Loucy (cell line): ENCODE data around the gene TUBG1.

ENCODE experiments used
- H2AFZ ChIP-seq: fragments of 200-600 bp; sonication (generic); 2 replicates; pipeline ENCODE4 v1.6.0; 2016; ENCODE audit warnings: antibody characterized with exemption, mild to moderate bottlenecking, low read length, moderate library complexity
- H3F3A ChIP-seq: fragments of 200-600 bp; 2 replicates; pipeline ENCODE4 v1.6.0; 2016; ENCODE audit warnings: antibody characterized with exemption, low read depth, mild to moderate bottlenecking
- H3K27me3 ChIP-seq: fragments of 200-600 bp; sonication (generic); 2 replicates; pipeline ENCODE4 v1.6.1; 2014; ENCODE audit warnings: low read length, mild to moderate bottlenecking; ENCODE audit not compliant: insufficient read depth, poor library complexity, severe bottlenecking
- H3K36me3 ChIP-seq: fragments of 200-600 bp; sonication (generic); 2 replicates; pipeline ENCODE4 v1.6.1; 2016; ENCODE audit warnings: low read length; ENCODE audit not compliant: insufficient read depth
- H3K4me1 ChIP-seq: fragments of 200-600 bp; sonication (generic); 2 replicates; pipeline ENCODE4 v1.5.1; 2014; ENCODE audit warnings: low read length, mild to moderate bottlenecking; ENCODE audit not compliant: insufficient read depth, poor library complexity, severe bottlenecking
- H3K4me2 ChIP-seq: fragments of 200-600 bp; sonication (generic); 2 replicates; pipeline ENCODE4 v1.6.0; 2014; ENCODE audit warnings: antibody characterized with exemption, low read length, low read depth, mild to moderate bottlenecking; ENCODE audit not compliant: poor library complexity, severe bottlenecking
- H3K4me3 ChIP-seq: fragments of 200-600 bp; sonication (generic); 2 replicates; pipeline ENCODE4 v1.5.1; 2014; ENCODE audit warnings: low read length, mild to moderate bottlenecking, mixed read lengths; ENCODE audit not compliant: poor library complexity, severe bottlenecking
- H3K79me2 ChIP-seq: fragments of 200-600 bp; sonication (generic); 2 replicates; pipeline ENCODE4 v1.6.1; 2014; ENCODE audit warnings: low read length; ENCODE audit not compliant: insufficient read depth
- H3K9ac ChIP-seq: fragments of 200-600 bp; sonication (generic); 2 replicates; pipeline ENCODE4 v1.6.0; 2014; ENCODE audit warnings: mild to moderate bottlenecking, low read depth, low read length, moderate library complexity; ENCODE audit not compliant: poor library complexity, severe bottlenecking
- H3K9me2 ChIP-seq: fragments of 200-600 bp; sonication (generic); replicated peaks from 2 replicates; pipeline ENCODE4 v1.6.1; 2016; ENCODE audit warnings: low read depth, low read length, mixed read lengths
- H3K9me3 ChIP-seq: fragments of 200-600 bp; sonication (generic); 2 replicates; pipeline ENCODE4 v1.6.1; 2014; ENCODE audit warnings: mild to moderate bottlenecking, antibody characterized with exemption, low read length, low read depth; ENCODE audit not compliant: insufficient read depth
- H4K20me1 ChIP-seq: fragments of 200-600 bp; sonication (generic); 2 replicates; pipeline ENCODE4 v1.6.0; 2014; ENCODE audit warnings: antibody characterized with exemption, low read length, mild to moderate bottlenecking; ENCODE audit not compliant: insufficient read depth, poor library complexity, severe bottlenecking
- EZH2phosphoT487 ChIP-seq: fragments of 200-600 bp; IDR thresholded peaks from 2 replicates; pipeline ENCODE4 v1.6.1; 2018; ENCODE audit warnings: antibody characterized with exemption, mild to moderate bottlenecking, moderate library complexity, borderline replicate concordance
- TF ChIP-seq, protein P1 (sequence below): fragments of 200-600 bp; sonication (generic); conservative IDR thresholded peaks from 2 replicates; pipeline ENCODE4 v1.5.1; 2014; ENCODE audit warnings: mild to moderate bottlenecking, antibody characterized with exemption, low read length

The TUBG1 gene

DNA sequence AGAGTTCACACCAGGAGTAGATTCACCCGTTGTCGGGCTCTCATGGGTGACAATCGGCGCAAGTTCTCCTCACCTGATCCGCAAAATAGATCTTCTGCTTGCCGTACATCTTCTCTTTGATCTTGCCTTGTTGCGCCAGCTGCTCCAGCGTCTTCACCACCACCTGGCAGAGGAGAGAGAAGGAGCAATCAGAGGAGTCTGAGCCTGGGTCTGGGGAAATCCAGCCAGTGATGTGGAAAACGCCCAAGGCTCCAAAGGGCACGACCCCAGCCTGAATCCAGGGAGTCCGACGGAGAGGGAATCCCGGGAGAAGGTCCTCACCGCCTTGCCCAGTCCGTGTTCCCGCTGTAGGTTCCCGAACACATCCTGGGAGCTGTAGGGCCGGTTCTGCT is 32.3 kb upstream of the TUBG1 start:
- peak overlapping the region; percentile 99 for H3K4me3 ChIP-seq
- no peaks in the 10 kb centered on the region for H4K20me1 ChIP-seq
- peak overlapping the region; percentile 95 for H3K4me2 ChIP-seq
- no peaks in the 10 kb centered on the region; the same call in 1 of the 2 replicates for H3F3A ChIP-seq
- H2AFZ ChIP-seq = peak overlapping the region; percentile 95
- TF ChIP-seq EZH2phosphoT487 = no peak
- TF ChIP-seq, protein P1, sequence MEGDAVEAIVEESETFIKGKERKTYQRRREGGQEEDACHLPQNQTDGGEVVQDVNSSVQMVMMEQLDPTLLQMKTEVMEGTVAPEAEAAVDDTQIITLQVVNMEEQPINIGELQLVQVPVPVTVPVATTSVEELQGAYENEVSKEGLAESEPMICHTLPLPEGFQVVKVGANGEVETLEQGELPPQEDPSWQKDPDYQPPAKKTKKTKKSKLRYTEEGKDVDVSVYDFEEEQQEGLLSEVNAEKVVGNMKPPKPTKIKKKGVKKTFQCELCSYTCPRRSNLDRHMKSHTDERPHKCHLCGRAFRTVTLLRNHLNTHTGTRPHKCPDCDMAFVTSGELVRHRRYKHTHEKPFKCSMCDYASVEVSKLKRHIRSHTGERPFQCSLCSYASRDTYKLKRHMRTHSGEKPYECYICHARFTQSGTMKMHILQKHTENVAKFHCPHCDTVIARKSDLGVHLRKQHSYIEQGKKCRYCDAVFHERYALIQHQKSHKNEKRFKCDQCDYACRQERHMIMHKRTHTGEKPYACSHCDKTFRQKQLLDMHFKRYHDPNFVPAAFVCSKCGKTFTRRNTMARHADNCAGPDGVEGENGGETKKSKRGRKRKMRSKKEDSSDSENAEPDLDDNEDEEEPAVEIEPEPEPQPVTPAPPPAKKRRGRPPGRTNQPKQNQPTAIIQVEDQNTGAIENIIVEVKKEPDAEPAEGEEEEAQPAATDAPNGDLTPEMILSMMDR = no peak
- no peaks in the 10 kb centered on the region for H3K9me3 ChIP-seq
- no peaks in the 10 kb centered on the region for H3K9me2 ChIP-seq
- peaks cover 43% of the 10 kb centered on the region; the same call in 1 of the 2 replicates for H3K36me3 ChIP-seq
- H3K27me3 ChIP-seq = no peaks in the 10 kb centered on the region
- H3K4me1 ChIP-seq = peaks cover 11% of the 10 kb centered on the region
- H3K9ac ChIP-seq = peak overlapping the region; percentile 94
- H3K79me2 ChIP-seq = peaks cover 23% of the 10 kb centered on the region

DNA sequence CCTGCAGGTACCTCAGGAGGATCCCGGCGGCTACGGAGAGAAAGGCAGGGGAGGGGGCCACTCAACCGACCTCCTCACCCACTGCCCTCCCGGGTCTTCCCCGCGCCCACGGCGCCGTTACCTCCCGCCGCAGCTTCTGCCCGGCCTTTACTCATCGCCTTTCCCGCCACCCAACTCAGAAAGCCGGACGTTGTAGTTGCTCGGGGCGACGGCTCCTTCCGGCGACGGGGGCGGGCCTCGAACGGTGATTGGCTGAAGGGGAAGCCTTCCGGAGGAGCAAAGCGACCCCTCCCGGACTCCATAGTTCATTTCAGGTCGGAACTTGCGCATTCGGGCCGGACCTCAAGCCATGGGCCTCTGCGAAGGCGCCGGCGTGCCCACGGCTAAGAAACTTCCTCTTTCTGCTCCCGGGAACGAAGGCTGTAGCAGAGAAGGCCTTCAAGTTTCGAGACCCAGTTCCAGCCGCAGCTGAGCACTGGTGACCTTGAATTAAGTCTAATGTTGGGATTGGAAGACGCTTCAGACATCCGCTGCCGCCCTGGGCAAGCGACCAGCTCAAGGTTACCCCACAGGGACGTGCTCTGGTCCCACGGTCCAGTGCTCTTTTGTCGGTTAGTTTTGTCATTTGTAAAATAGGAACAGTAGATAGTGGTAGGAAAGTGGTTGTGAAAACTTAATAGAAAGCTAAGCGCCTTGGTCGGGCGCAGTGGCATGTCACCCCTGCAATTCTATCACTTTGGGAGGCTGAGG is 31.8 kb upstream of the TUBG1 start, which contains the start of gene PSMC3IP:
Gene PSMC3IP, minus strand, starts transcription at position 198 of the 750 bp plus-strand sequence. Its CDS starts 43 bp downstream, at position 155.
- peak within 1 kb of the TSS; percentile 95 for H3K4me2 ChIP-seq
- peak within 1 kb of the TSS; percentile 99 for H3K4me3 ChIP-seq
- H3K36me3 ChIP-seq = peaks cover 44% of the 10 kb centered on the region; the same call in 1 of the 2 replicates
- no peaks in the 10 kb centered on the region; the same call in 1 of the 2 replicates for H3F3A ChIP-seq
- H3K9me3 ChIP-seq = no peaks in the 10 kb centered on the region
- H3K9ac ChIP-seq = peak within 1 kb of the TSS; percentile 94
- no peaks in the 10 kb centered on the region for H3K9me2 ChIP-seq
- TF ChIP-seq EZH2phosphoT487 = no peak
- TF ChIP-seq, protein P1 = peak; percentile 46
- peak within 1 kb of the TSS; percentile 95 for H2AFZ ChIP-seq
- H3K27me3 ChIP-seq = no peaks in the 10 kb centered on the region
- H3K4me1 ChIP-seq = peaks cover 11% of the 10 kb centered on the region
- no peaks in the 10 kb centered on the region for H4K20me1 ChIP-seq
- H3K79me2 ChIP-seq = peaks cover 21% of the 10 kb centered on the region

DNA sequence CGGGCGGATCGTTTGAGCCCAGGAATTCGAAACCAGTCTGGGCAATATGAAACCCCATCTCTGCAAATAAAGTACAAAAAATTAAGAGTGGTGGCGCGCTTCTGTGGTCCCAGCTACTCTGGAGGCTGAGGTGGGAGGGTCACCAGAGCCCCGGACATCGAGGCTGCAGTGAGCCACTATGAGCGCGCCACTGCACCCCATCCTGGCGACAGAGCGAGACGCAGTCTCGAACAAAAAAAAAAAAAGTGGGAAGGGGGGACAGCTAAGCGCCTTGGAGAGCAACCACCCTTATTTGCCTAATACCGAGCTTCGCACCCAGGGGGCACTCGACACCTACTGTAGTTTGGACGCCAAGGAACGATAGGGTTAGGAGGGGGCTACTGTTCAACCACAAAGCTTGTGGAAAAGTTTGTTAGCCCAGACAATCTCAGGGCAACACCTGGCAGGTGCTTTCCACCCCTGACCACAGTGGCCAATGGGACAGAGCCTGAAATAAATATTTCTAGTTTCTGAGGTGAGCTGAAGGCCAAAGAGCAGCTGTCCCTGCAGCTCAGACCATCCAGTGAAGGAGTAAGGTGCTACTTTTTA is 31.1 kb upstream of the TUBG1 start:
- peaks cover 21% of the 10 kb centered on the region for H3K79me2 ChIP-seq
- H3K36me3 ChIP-seq = peaks cover 44% of the 10 kb centered on the region; the same call in 1 of the 2 replicates
- peak overlapping the region; percentile 95 for H2AFZ ChIP-seq
- peak overlapping the region; percentile 99 for H3K4me3 ChIP-seq
- TF ChIP-seq, protein P1 = peak; percentile 80
- TF ChIP-seq EZH2phosphoT487 = no peak
- peak overlapping the region; percentile 95 for H3K4me2 ChIP-seq
- no peaks in the 10 kb centered on the region for H3K9me3 ChIP-seq
- H3K9ac ChIP-seq = peak overlapping the region; percentile 94
- H3K27me3 ChIP-seq = no peaks in the 10 kb centered on the region
- no peaks in the 10 kb centered on the region for H4K20me1 ChIP-seq
- H3F3A ChIP-seq = no peaks in the 10 kb centered on the region; the same call in 1 of the 2 replicates
- no peaks in the 10 kb centered on the region for H3K9me2 ChIP-seq
- H3K4me1 ChIP-seq = peaks cover 11% of the 10 kb centered on the region
